Measurements from ENCODE around the gene DOCK1. TPM values are rescaled to one million over a fixed set of nuclear protein-coding genes. Genes with fewer than 3 reads are reported as not detected.
"Not testable (repeated sequence)": the region's sequence is repeated elsewhere in the genome, so short reads cannot be mapped to it uniquely, and the experiment has no call there.

Gene DOCK1
- total RNA-seq, 1 donor from 2014 or later: 56.1 TPM

DNA sequence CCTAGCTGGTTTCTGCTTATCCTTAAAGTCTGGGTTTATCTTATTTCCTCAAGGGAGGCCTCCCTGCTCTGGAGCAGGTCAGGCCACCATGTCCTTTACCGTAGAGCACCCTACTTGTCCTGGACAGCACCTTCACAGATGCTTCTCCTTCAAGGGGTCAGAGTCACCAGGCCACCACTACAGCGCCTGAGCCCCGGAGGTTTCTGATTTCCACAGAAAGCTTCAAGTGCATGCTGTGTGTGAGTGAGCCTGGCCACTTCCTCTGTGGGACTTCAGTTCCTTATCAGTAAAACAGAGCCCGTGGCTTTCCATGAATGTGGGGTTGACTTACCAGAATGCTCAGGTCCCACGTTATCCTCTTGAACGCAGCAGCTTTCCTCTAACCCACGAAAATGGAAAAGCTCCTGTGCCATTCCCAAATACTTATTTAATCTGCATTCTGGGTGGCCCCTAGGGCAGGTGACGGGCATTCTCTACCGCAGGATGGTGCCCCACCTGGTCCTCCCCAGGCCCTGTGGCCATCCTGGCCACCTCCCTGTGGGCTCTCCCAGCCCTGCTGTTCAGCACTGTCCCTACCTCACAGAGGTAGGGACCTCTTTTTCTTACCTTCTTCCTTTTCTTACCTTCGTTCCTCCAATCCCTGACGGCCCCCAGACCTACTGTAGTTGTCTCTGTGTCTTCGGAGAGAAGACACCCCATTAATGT, 1.4 kb upstream of the DOCK1 start:
- DNase-seq (ENCODE audit: low spot score): no peak

DNA sequence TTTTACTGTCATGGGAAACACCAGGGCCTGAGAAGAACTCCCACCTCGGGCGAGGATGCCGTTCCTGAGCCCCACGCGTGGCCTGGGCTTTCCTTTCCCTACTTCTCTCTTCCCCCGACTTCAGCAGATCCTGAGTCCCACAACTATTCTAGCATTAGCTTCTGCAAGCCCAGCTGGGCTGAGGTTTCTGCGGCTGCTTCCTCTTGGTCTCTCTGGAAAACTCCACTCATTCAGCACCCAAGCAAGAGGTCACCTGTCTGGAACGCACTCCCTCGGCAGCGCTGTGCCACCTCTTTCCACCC, 761 bp upstream of the DOCK1 start:
- no peak for DNase-seq (ENCODE audit: low spot score)

DNA sequence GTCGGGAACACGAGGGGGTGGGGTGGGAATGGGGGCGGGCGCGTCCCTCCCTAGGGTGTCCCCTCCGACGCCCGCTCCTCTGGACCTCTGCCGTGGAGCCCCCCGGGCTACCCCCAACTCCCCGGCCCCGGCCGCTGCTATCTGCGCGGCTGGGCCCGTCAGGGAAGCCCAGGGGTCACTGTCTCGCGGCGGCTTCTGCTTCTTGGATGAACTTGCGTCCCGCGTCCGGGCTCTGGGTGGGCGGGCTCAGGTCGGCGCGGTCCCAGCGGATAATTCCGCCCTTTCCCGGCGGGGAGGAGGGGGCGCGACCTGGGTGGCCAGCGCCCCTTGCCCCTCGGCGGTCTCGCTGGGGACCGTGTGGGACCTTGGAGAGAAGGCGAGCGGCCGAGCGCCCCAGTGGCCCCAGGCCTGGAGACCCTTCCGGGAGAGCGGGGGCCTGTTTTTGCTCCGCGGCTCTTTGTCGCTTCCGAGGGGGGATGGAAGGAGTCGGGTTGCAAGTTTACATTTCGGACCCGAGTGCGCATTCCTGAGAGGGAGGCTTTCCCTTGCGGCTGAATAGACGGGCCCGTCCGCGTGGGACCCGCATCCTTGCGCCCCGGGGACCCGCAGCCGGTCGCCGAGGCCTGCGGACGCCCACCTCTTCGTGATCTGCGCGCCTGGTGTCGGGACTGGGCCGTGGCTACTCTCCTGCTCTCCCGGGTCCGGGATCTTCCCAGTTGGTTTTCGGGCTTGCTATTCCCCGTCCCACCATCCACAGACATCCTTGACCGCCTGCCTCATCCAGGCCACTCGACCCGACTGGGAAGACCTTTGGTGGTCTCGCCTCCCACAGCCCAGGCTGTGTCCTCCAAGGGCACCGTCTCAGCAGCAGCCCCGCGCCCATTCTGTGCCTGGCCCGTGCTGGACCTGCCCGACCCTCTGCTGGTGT, 812 bp downstream of the DOCK1 start:
- peak; percentile 36 for DNase-seq (ENCODE audit: low spot score)

DNA sequence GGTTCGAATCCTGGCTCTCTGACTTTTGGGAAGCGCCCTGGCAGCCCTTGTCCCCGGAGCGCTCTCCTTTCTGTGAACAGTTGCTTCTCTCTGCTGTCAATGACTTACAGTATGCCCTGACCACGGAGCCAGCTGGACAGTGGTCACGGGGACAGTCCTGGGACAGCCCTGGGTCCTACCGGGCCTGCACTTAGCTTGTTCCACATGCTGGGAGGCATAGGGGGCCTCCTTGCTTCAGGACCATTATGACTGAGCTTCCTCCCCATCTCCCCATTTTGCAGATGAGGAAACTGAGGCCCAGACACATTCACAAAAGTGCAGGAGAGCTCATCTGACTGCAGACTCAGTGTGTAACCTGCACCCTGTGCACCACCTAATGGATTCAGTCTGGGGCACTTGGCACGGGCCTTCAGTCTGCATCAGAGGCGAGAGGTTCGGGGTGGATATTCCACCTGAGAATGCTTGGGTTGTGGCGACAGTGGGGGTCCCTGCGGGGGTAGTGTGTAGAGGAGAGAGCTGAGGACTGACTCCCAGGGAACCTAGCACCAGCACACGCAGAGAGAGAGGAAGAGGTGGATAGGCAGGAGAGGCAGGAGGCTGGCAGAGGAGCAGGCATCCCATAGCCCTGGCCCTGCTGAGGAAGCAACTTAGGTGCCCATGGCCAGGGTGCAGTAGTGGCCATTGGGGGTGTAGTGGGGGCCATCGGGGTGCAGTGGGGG, 1.6 kb downstream of the DOCK1 start:
- DNase-seq (ENCODE audit: low spot score): no peak

DNA sequence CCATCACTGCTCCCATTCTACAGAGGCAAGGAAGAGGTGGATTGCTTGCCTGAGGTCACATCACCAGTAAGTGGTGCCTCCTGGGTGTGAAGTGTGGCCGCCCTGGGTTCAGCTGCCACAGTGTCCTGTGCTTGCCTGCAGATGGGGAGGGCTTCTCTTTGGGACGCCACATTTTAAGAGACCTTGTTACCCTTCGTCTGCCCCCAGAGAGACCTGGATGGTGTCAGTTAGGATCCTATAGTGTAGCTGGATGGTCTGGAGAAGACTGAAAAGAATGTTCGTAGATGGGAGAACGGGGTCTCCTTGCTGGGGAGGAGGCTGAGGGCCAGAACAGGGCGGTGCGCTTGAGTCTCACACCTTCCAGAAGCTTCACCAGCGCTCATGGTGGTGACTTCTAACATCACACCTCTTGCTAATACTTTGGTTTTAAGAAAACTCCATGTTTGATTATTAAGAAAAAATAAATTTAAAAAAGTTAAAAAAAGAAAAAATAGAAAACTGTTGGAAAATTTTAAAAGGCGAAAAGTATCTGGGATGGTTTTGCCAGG, 2.3 kb downstream of the DOCK1 start:
- DNase-seq (ENCODE audit: low spot score): no peak

DNA sequence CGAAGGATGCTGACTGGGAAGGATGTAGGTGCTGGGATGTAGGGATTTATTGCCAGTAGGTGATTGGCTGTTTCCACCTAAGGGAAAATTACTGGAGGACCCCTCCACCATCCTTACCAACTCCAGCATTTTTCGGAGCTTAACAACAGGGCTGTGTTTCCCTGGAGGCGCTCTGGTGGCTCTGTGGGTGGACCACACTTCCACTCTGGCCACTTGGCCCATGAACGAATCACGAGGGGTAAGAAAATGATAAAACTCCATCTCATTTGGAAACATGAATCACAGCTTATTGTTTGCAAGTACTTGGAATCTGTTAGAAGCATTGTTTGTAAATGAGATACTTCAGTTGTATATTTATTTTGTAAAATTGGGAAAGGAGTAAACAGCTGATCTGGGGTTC, 3.0 kb downstream of the DOCK1 start:
- DNase-seq (ENCODE audit: low spot score): no peak

DNA sequence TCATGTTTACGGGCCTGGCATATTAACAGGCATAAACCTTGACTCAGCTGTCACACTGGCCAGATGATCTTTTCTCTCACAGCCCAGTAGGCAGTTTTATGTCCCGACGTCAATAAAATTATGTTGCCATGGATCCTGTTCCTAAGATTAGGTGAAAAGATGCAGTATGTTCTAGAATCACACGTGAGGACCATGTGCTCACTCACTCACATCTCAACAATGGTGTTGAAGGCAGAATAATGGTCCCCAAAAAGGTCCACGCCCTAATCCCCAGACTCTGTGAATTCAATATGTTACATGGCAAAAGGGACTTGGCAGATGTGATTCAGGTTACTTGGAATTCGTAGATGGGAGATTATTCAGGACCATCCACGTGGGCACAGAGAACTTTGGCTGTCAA, 3.5 kb downstream of the DOCK1 start:
- DNase-seq (ENCODE audit: low spot score): no peak

DNA sequence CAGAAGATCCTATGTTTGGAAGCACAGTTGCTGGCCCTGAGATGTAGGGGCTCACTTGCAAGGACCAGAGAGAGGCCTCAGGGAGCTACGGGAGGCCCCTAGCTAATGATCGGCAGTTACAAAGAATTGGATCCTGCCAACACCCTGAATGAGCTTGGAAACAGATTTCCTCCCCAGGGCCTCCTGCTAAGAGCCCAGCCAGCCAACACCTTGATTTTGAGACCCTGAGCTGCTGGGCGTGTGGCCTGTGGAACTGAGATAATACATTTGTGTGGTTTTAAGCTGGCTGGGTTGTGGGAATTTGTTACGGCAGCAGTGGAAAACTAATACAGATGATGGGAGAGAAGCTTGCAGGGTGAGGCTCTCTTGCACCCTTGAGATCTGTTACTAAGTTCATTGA, 3.9 kb downstream of the DOCK1 start:
- DNase-seq (ENCODE audit: low spot score): no peak

DNA sequence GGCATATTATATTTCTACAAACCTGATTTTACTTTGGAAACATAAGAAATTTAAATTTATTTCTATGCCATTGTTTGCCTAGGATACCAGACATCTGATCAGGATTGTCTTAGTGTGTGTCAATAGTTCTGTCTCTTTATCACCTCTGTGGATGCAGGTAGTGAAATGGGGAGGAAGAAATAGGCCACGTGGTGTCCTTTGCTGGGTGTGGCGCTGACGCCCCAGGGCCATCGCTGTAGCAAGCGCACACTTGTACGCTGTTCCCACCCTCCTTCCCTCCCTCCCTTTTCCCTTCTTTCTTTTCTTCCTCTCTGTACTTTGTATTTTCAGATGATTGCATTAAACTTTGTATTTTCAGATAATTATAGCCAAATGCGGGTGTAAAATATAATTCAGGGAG, 5.0 kb downstream of the DOCK1 start:
- DNase-seq (ENCODE audit: low spot score): no peak

DNA sequence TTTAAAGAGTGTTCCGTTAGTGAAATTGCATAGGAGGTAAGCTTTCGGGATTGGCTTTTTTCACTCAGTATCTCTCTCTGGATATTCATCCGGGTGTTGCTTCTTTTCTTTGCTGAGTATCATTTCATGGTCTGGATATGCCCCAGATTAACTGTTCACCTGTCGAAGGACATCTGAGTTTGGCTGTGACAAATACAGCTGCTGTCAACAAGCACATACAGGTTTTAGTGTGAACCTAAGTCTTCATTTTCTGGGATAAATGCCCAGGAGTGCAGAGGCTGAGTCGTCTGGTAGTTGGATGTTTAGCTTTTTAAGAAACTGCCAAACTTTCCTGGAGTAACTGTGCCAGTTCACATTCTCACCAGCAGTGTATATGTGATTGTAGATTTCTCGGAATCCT, 5.6 kb downstream of the DOCK1 start:
- no peak for DNase-seq (ENCODE audit: low spot score)

DNA sequence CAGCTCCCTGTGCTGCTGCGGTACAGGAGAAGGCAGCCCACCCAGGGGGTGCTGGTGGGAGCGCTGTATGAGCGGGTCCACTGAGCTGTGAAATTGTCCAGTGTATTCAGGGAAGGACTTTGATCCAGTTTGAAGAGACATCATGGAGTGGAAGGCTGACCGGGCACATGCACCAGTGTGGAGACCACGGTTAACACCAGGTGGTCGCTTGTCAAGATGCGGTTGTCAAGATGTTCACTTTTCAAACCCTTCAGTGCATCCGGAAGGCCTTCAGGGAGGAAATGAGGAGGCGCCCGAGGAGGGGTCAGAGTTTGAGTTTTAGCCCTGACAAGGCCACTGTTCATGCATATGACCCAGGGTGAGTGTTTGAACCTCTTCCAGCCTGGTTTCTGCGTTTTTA, 6.1 kb downstream of the DOCK1 start:
- DNase-seq (ENCODE audit: low spot score): no peak

DNA sequence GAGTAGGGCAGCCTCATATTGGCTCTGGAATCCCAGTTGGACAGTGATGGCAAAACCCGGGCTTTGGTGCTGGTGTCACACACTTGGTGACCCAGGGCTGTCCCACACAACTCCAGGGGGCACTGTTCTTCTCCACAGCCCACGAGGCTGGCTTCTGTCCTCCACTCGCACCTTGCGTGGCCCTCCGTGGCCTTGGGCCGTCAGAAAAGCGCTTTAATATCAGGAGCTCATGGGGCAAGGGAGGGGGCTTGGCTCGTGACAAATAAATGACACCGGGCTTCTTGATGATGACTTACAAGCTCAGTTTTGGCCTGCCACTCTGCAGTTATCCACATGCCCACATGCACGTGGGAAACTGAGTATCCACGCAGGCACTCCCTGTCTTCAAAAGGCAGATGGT, 8.1 kb downstream of the DOCK1 start:
- DNase-seq (ENCODE audit: low spot score): no peak

DNA sequence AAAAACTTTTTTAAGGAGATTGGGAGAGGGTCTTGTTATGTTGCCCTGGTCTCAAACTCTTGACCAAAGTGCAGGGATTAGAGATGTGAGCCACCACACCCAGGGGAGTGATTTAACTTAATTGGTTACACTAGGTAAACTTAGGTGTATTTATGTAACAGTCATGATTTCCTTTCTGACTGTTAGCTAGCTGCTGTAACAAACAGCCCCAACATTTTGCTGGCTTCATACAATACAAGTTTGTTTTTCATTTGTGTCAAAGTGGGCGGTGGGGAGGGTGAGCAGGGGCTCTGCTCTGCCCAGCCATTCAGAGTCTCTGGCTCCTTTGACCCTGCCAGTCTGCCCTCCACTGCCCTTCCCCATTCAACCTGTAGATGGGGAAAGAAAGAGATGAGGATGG, 9.3 kb downstream of the DOCK1 start:
- DNase-seq (ENCODE audit: low spot score): no peak

DNA sequence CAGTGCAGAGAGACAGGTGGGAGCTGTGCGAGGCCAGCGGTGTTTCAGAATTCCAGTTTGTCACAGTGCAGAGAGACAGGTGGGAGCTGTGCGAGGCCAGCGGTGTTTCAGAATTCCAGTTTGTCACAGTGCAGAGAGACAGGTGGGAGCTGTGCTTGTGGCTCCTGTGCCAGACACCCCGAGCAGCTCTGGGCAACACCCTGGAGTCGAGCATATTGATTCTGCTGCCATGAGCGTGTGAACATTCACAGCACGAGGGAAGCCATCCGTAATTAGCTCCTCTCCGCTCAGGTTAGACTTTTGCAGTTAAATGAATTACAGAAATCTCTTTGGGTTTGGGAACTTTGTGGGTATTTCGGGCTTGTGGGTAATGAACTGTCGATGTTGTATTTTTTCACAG, 11.7 kb downstream of the DOCK1 start:
- not testable (repeated sequence) for DNase-seq (ENCODE audit: low spot score)

DNA sequence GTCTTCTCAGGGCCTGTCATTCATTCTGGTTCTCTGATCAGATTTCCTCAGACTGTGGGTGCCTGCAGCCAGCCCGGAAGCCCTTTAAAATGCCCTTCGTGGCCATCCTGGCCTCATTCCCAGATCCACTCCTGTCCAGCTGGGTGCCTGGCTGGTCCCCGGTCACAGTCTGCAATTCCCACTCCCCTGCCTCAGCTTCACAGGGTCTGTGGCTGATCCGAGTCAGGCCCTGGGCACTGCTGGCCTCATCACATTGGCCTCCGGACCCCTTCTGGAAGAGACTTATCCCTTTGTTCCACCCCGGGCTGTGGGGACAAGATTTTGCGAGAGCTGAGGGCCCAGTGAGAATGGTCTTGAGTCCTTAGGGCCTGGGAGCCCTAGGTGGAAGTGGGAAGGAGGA, 12.1 kb downstream of the DOCK1 start:
- no peak for DNase-seq (ENCODE audit: low spot score)

DNA sequence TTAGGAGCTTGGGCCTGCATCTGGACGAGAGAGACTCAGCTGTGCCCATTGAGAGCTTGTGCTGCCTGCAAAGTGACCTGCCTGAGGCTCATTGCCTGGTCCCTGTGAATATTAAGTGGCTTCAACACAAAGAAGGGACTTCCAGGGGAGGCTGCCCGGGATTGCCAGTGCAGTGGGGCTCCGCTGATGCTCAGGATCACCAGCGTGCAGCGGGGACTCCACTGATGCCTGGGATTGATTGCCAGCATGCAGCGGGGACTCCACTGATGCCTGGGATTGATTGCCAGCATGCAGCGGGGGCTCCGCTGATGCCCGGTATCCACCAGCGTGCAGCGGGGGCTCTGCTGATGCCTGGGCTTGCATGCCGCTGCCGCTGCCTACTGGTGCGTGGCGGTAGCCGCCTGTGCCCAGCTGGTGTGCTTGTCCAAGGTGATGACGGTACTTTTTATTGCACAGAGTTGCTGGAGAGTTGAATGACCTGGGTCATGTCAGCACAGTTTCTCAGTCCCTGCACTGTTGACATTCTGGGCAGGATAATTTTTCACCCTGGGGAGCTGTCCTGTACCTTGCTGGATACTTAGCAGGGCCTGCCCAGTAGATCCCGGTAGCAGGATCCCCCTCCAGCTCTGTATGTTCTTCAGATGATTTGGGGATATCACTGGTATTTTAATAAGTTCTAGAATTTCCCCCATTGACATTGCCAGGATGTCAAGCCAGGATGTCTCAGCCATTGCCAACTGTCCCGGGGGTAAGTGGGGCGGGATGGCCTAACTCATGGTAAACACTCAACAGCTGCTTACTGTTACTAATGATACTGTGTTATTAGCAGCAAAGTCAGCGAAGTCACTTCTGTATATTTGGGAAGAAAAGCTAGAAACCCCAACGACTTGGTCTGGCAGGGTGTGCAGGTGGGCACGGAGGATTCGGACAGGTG, 13.0 kb downstream of the DOCK1 start:
- DNase-seq (ENCODE audit: low spot score): no peak

DNA sequence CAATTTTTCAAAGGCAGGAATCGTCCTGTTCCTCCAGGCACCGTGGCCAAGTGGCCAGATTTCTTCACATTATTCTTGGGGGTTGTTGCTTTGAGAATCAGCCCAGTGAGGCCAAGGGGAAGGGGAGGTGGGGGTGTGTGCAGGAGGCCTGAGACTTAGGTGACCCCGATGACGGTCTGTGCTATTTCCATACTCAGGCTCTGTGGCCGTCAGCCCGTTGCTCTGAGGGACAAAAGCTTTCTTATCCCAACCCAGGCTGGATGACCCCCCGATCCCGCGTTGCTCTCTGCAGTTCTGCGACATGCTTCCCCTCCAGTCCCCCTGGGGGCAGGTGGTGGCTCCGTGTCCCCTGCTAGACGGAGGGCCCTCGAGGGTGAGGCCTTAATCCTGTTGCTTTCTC, 14.2 kb downstream of the DOCK1 start:
- DNase-seq (ENCODE audit: low spot score): peak; percentile 14

DNA sequence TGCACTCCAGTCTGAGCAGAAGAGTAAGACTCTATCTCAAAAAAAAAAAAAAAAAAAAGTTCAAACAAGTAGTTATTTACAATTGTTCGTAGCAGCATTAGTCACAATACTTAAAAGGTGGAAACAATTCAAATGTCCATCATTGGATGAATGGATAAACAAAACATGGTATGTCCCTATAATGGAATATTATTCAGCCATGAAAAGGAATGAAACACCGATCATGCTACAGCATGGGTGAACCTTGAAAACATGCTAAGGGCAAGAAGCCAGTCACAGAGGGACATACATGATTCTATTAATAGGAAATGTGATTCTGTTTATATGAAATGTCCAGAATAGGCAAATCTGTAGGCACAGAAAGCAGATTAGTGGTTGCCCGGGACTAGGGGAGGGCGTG, 15.9 kb downstream of the DOCK1 start:
- no peak for DNase-seq (ENCODE audit: low spot score)

DNA sequence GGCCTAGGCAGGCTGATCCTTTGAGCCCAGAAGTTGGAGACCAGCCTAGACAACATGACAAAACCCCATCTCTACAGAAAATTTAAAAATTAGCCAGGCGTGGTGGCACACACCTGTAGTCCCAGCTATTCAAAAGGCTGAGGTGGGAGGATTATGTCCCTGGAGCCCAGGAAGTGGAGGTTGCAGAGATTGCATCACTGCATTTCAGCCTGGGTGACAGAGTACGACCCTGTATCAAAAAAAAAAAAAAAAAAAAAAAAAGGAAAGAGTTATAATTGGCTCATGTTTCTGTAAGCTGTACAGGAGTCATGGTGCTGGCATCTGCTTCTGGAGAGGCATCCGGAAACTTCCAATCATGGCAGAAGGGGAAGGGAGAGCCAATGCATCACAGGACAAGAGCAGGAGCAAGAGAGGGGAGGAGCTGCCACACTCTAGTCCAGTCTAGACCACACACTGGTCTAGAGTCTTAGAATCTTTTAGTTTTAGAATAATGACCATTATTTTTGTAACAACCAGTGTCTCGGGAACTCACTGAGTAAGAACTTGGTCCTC, 16.8 kb downstream of the DOCK1 start:
- no peak for DNase-seq (ENCODE audit: low spot score)

DNA sequence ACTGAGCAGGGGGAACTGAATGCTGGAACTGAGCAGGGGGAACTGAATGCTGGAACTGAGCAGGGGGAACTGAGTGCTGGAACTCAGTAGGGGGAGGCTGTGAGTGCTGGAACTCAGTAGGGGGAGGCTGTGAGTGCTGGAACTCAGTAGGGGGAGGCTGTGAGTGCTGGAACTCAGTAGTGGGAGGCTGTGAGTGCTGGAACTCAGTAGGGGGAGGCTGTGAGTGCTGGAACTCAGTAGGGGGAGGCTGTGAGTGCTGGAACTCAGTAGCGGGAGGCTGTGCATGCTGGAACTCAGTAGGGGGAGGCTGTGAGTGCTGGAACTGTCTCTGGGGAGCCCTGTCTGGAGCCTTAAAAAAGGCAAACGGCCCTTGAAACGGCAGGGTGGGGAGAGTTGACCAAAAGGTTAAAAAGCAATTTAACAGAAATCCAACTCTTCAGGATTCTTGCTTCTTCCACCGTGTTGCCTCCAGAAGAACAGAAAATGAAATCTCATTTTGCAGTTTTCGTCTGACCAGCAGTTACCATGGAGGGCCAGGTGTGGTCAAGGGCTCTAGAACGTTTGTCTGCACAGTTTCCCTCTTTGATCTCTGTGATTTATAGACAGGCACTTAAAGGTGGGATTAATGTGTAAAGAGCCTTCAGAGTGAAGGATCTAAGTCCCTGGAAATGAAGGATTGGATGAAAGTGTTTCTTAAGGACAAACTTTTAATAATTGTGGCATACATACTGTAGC, 19.1 kb downstream of the DOCK1 start:
- no peak for DNase-seq (ENCODE audit: low spot score)

Data from umbilical cord (tissue), 2 donors.